HEK293T (cell line): ENCODE results near the gene PRPH2.

Experiments
- CTCF ChIA-PET: fragments of 350-600 bp; formaldehyde crosslinking; extraction: SDS; loops from one replicate; lab custom pipeline; 2021; ENCODE audit warnings: antibody characterized with exemption, inconsistent platforms; lab: Yijun Ruan, JAX
- POLR2A ChIA-PET: fragments of 350-600 bp; formaldehyde crosslinking; extraction: SDS; loops from one replicate; lab custom pipeline; 2020; ENCODE audit warnings: antibody characterized with exemption, inconsistent platforms; lab: Yijun Ruan, JAX
- DNase-seq: peaks from one replicate; pipeline ENCODE4 v3.0.0; 2012; ENCODE audit warnings: mixed read lengths; ENCODE audit errors: extremely low spot score
- BHLHE40 ChIP-seq: fragments of 450-650 bp; IDR thresholded peaks from 2 replicates; pipeline ENCODE4 v1.6.1; 2016; ENCODE audit warnings: mild to moderate bottlenecking, moderate library complexity, borderline replicate concordance
- CTBP1 ChIP-seq: fragments of 450-650 bp; IDR thresholded peaks from 2 replicates; pipeline ENCODE4 v1.6.1; 2016; ENCODE audit warnings: borderline replicate concordance
- ELF4 ChIP-seq: fragments of 450-650 bp; IDR thresholded peaks from 2 replicates; pipeline ENCODE4 v1.6.1; 2017; ENCODE audit warnings: antibody characterized with exemption
- FOXA1 ChIP-seq: fragments of 450-650 bp; IDR thresholded peaks from 2 replicates; pipeline ENCODE4 v1.6.1; 2016; ENCODE audit warnings: mild to moderate bottlenecking
- FOXK2 ChIP-seq: fragments of 450-650 bp; IDR thresholded peaks from 2 replicates; pipeline ENCODE4 v1.6.1; 2016; ENCODE audit warnings: mild to moderate bottlenecking
- FOXM1 ChIP-seq: fragments of 450-650 bp; IDR thresholded peaks from 2 replicates; pipeline ENCODE4 v1.6.1; 2017; ENCODE audit warnings: mild to moderate bottlenecking, borderline replicate concordance
- HDGF ChIP-seq: fragments of 450-650 bp; IDR thresholded peaks from 2 replicates; pipeline ENCODE4 v1.6.1; 2017; ENCODE audit warnings: antibody characterized with exemption, borderline replicate concordance
- L3MBTL2 ChIP-seq: fragments of 450-650 bp; conservative IDR thresholded peaks from 2 replicates; pipeline ENCODE4 v1.6.1; 2016; ENCODE audit warnings: mild to moderate bottlenecking
- LEF1 ChIP-seq: fragments of 450-650 bp; IDR thresholded peaks from 2 replicates; pipeline ENCODE4 v1.6.1; 2017; ENCODE audit warnings: mild to moderate bottlenecking, borderline replicate concordance
- NFRKB ChIP-seq: fragments of 450-650 bp; IDR thresholded peaks from 2 replicates; pipeline ENCODE4 v1.6.1; 2016; ENCODE audit warnings: mild to moderate bottlenecking, moderate library complexity
- PKNOX1 ChIP-seq: fragments of 450-650 bp; IDR thresholded peaks from 2 replicates; pipeline ENCODE4 v1.6.1; 2016
- SP1 ChIP-seq: fragments of 450-650 bp; IDR thresholded peaks from 2 replicates; pipeline ENCODE4 v1.6.1; 2017
- SUZ12 ChIP-seq: fragments of 450-650 bp; IDR thresholded peaks from 2 replicates; pipeline ENCODE4 v1.6.1; 2016; ENCODE audit warnings: mild to moderate bottlenecking
- TARDBP ChIP-seq: fragments of 450-650 bp; IDR thresholded peaks from 2 replicates; pipeline ENCODE4 v1.6.1; 2016
- ZNF384 ChIP-seq: fragments of 450-650 bp; IDR thresholded peaks from 2 replicates; pipeline ENCODE4 v1.6.1; 2016

PRPH2 gene

GRCh38 chr6:42653851-42654250, 68.5 kb downstream of the PRPH2 start:
- TF ChIP-seq SUZ12 (no peak), BHLHE40 (no peak), NFRKB (no peak), FOXK2 (no peak), TARDBP (no peak), CTBP1 (no peak), PKNOX1 (no peak), FOXM1 (no peak), FOXA1 (no peak), SP1 (no peak), ZNF384 (no peak), ELF4 (no peak), LEF1 (no peak), L3MBTL2 (no peak), HDGF (no peak)
- POLR2A ChIA-PET: interaction anchor here (1.1 kb wide), 1 partner anchor 226 kb away, joined by 3 read pairs; the partner anchor contains the start of gene RPL7L1
- CTCF ChIA-PET: no interaction called here
- DNase-seq: no peak

- ChIA-PET POLR2A (no interaction called here), CTCF (no interaction called here)
- no peak for TF ChIP-seq BHLHE40
- DNase-seq: no peak
These were observed 70.2 kb downstream of the PRPH2 start for GRCh38 chr6:42652024-42652746.
